GM04504 (cell line): ENCODE data around the gene SPEF2.
A peak's percentile ranks its signal among the peaks of the same experiment; 100 is the strongest.

Source experiments
- DNase-seq: peaks from one replicate; pipeline ENCODE4 v3.0.0-alpha.2; 2012; ENCODE audit warnings: low read depth

Gene SPEF2

DNA sequence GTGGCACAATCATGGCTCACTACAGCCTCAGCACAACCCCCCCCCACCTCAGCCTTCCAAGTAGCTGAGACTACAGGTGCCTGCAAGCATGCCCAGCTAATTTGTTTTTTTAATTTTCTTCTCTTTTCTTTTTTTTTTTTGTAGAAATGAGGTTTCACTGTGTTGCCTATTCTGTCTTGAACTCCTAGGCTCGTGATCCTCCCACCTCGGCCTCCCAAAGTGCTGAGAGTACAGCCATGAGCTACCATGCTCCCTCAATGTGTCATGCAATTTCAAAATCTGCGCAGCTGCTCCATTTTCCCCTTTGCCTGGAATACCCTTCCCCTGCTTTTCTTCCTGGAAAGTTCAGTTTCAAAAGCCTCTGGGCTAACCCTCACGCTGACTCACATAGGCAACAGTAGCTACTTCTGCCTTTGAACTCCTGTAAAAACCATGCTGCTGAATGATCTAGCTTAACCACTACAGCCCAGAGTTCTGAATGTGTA, 168.0 kb downstream of the SPEF2 start:
- no peak for DNase-seq

DNA sequence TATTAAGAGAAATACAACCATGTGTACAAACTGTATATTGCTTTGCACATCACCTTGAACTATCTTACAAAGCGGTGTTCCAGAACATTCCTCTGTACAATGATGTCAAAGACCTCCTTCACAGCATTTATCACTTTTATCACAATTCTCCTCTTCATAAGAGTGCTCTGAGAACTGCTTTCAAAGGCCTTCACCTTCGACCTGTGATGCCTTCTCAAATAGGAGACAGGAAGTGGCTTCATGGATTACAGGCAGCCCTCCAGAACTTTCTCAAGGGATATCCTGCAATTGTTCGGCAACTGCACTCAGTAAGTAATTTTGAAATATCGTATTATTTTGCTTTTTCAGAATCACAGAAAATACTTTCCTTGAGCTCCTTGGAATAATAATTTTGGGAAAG, 171.1 kb downstream of the SPEF2 start:
- DNase-seq = no peak

DNA sequence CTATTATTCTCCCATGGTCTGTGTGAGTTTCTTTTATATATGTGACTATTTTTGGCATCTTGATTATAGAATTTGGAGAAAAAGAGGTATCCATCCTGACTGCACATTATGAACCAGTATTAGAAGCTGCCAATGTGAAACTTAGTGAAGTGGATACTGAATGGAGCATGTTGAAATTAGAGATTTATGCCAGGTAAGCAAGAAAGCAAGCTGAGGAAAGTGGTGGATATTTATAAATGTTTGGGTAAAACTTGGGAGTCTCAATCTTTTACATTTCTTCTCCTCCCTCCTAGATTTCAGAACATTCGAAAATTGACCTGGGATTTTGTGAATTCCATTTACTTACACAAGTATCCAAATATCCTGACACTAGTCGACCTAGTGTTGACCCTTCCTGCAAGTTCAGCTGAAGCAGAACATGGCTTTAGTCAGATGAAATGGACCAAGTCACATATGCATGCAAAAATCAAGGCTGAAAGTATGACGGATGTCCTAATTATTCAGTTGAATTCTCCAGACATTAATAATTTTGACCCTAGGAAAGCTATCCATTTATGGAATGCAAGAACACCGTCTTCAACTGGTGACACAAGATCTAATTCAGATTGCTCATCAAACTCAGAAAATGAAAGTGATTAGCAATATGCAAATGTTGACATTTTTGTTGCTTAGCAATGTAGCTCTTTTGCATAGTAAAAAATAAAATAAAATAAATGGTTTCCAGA, 172.2 kb downstream of the SPEF2 start:
- no peak for DNase-seq

DNA sequence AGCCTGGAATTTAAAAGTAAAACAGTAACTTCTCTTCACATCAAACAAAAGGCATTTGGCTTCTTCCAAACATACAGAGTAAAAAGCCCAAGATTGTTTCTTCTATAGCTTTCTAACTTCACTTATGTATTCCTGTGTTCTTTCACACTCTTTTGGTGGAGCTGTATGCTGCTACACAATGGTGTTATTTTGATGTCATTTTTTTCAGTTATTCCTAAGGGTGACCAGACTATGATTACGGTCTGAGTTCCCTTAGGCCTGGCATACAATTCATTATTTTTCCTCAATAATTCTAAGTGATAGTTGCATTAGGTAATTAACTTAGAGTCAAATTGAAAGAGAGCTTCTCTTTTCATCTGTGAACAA, 172.8 kb downstream of the SPEF2 start:
- no peak for DNase-seq

DNA sequence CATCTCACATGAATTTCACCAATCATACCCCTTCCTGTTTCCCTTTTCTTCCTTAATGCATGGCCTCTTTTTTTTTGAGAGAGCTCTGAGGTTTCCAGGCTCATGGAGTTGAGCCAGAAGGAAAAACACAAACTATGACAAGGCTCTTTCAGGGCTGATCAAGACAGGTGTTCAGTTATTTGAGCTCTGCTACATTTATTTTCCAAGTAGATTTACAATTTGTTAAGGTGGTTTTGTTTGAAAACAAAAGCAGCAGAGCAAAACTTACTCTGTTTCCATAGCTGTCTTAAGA, 176.6 kb downstream of the SPEF2 start:
- no peak for DNase-seq

DNA sequence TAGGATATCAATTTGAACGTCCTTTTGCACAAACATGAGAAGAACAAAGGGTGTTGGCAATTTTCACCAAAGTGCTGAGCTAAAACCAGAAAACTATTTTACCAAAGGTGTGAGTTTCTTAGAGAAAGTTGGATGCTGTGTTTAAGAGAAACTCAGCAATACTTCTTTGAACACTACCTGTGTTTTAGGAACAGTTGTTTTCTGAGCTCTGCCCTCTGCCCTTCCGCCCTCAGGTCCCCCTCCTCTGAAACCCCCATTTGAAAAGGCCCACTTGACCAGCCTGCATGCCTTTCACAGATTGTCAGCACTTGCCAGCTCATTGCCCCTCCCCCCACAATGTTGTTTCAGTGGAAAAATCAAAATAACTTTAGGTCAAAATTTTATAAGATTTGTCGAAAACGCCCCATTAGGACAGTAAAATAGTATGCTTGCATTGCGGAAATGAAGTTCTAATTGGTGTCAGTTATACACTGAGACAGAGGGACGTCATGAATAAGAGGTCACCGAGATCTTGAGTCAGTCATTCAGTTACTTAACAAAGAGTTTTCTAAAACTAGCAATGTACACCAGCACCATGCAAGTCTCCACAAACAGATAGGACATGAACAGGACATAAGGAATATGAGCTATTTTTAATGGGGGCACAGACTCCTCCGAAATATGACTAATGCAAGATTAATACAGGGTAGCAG, 177.2 kb downstream of the SPEF2 start:
- no peak for DNase-seq

DNA sequence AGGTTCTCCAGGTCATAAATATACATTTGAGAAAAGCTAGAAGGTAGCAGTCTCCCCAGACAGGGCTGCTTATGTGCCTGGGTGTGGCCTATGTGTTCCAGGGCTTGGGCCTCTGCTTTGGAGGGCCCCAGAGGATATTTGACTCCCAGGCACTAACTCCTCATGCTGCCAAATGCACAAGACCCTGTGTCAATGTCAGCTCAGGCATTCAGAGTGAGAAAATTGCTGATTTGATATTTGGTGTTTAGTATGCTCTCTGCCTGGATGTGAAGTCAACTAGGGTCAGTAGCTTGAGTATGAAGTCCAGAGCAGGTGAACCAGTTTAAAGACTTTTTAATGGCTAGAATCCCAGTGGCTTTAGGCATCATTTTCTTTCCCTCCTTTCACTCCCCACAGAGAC, 181.5 kb downstream of the SPEF2 start:
- DNase-seq = no peak

DNA sequence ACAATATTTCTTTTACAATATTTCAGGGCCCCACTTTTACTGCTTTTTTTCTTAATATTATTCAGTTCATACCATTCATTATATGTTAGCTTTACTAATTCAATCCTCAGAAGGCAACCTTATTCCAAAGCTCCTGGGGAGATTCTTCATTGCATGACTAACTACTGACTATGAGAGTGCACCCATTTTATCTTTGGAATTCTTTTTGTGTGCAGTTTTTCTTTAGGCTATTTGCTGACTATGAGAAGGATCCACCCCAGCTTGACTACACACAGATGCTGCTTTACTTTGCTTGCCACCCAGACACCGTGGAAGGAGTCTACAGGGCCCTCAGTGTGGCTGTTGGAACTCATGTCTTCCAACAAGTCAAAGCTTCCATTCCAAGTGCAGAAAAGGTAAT, 182.1 kb downstream of the SPEF2 start:
- DNase-seq = no peak

DNA sequence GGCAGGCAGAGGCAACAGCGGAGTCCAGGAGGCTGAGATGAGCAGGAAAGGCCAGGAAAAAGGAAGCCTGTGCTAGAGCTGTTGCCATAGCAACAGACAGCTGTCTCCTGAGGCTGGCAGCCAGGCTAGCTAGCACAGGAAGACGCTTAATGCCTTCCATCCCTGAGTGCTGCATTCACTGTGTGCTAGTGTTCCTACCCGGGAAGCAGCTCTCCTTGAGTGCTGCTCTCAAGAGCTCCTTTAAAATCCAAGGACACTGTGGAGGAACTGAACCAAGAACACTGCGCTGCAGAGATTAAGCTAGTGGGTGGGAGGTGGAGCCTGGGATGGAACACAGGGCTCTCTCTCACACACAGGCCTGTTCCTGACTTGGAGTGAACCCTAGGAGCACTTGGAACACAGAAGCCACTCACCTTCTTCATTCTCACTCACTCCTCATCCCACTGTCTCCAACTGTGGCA, 185.6 kb downstream of the SPEF2 start:
- peak; percentile 68 for DNase-seq

DNA sequence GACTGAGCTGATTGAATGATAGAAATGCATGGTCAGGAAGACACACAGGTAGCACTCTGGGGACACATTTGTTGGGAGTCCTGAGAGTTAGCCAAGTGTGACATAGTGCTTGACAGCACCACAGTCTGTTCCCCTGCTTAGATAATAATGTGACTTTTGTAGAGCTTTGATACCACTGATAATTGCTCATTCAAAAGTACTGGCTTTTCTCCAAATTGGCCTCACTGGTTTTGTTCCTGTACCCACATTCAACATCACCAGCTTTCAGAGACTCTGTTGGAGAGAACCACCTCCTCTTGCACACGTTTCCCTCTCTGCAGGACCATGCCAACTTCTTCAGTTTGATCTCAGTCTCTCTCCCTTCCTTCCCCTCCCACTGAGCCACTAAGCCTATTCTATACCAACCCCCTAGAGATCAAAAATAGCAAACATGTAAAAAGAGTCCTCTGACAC, 186.6 kb downstream of the SPEF2 start:
- no peak for DNase-seq

DNA sequence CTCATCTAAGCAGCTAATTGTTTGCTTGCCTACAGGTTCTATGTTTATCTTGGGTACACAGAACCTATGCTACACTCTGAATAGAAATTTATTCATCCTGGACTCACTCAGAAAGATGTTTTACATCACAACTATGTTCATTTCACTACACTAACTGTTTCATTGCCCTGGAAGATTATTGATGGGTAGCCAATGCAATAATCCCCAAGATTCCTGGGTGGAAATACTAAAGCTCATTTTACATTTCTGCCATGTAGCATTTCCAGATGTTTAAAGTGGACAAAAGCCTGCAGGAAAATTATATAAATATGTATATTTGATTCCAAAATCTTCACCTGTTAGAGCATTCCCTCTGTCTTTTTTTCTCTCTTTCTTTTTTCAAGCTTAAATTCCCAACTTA, 187.2 kb downstream of the SPEF2 start:
- DNase-seq = no peak

DNA sequence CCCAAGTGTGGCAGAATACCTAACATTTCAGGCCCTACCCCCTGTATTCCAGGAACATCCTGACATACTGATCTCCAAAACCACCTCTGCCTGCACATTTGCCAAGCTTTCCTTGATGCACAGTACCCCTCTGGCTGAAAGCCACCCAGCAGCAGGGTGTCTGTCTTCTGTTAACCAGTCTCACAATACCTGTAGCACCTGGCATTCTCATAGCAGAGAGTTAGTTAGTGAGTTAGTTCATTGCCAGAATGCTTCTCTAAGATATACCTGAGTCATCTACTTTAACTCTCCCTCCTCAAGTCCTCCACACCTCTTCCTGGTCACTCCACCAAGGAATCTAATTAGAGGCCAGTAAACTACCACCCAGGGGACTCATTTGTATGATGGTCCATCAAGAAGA, 192.9 kb downstream of the SPEF2 start:
- DNase-seq = no peak

DNA sequence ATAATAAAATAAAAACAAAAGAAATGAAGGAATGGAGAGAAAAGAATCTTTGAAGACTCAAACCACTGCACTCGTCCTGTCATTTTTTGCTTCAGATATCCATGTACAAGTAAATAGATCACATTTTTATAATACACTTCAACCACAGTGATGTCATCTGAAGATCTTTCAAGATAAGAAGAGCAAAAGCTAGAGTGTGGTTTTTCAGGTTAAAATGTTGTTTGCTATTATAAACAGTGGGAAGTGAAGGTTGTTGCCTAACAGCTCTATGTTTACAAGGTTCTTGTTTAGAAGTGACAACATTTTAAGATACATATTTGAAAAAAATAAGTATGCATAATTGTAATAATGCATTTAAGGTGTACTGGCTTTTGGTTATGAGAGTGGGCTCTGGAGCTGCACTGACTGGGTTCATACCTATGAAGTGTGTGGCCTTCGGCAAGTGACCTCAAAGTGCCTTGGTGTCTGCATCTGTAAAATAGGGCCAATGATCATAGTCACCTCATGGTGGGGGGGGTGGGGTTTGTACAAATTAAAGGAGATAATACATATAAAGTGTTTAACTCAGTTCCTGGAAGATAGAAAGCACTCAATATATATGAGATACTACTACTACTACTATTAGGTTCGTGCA, 193.6 kb downstream of the SPEF2 start:
- no peak for DNase-seq

DNA sequence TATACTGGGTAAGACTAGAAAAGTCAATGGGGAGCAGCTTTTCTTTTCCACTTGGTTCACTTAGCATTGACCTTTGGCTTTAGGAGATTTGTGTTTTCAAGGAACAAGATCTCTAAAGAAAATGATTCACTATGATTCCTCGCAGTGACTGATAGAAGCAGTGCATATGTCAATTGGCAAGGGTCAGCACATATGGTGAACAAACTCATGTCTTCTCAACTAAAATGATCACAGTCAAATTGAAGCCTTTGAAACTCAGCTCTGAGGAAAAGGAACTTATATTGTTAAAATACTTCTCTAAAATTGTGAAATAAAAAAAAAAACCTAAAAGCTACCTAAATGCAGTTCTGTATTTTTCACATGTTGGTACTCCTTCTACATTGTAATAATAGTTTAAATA, 195.9 kb downstream of the SPEF2 start:
- no peak for DNase-seq

DNA sequence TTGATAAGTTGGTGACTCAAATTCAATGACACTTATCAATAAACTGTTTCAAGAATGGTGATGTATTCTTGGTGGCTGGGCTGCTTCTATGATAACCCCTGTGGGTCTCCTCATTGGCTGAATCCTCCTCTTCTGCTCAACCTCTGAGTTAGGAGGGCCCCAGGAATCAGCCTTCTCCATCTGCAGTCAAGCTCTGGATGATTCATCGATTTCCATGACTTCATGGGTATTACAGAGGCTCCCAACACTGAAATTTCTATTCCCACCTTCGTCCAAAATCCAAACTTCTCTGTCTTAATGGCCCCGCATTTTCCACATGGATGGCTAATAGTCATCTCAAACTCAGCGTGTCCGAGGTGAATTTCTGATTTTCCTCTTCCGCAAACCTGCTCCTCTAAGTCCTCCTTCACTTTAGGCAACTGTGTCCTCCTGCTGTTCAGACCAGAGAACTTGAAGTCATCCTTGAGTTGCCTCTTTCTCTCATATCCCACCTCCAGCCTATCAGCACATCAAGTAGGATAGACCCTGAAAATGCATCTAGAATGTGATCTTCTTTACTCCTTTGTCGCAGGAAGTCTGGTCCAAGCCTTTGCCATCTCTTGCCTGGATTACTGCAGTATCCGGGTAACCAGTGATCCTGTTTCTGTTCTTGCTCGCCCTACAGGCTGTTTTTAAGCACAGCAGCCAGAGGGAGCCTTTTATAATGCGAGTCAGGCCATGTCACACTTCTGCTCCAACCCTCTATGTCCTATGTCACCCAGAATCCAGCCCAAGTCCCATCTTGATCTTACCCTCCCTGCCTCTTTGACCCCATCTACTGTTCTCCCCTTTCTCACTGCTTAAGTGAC, 197.7 kb downstream of the SPEF2 start:
- no peak for DNase-seq

DNA sequence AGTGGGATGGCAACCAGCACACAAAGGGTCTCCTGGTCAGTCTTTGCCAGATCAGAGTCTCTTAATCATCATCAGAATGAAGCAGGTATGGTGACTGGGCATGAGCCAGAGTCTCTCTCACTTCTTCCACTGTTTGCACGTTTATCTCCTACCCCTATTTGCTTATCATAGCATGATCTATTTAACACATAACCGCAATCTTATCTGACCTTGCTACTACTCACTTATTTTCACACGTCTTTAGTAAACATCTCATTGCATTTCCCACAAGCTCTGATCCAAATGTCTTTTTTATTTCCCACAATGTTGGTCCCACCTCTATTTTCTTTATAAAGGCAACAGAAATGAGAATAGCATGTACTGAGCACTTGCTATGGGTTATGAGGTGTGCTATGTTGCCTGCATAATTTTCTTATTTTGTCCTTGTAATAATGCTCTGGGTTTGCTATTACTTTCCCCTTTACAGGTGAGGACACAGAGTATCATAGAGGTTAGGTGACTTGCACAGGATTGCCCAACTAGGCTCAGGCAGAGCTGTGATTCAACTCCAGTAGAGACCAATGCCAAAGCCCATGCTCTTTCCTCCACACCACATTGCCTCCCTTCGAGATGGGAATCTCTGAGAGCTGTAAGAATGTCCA, 199.3 kb downstream of the SPEF2 start:
- DNase-seq = no peak

DNA sequence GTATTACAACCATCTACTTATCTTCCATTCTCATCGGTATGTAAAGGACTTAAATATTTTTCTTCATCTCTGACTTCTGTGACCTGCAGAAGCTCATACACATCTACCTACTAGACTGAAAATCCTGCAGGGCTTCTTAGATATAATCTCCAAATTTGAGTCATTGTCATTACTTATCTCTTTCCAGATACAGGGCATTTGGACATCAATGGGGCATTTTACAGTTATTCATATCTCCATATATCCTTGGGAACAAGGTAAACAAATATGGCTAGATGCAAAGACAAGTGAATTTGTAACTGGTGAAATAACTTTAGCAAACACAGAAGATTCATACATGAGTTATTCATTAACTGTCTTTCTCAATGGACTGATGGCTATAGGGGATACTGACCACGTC, 201.4 kb downstream of the SPEF2 start:
- DNase-seq = no peak

DNA sequence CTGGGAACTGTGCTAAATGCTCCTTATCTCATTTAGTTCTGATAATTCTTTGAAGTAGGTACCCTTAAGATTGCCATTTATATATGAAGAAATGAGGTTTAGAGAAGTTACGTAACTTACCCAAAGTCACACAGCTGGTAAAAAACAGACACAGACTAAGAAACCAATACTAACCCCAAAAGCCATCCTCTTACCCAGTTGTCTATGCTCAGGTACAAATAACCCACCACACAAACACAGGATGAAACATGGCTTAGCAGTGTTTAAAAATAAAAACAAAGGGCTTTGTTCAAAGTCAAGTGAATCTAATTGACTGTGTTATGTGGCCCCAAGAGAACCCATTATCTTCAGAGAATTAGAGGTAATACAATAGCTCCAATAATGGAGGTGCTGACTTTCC, 202.0 kb downstream of the SPEF2 start:
- DNase-seq = no peak

DNA sequence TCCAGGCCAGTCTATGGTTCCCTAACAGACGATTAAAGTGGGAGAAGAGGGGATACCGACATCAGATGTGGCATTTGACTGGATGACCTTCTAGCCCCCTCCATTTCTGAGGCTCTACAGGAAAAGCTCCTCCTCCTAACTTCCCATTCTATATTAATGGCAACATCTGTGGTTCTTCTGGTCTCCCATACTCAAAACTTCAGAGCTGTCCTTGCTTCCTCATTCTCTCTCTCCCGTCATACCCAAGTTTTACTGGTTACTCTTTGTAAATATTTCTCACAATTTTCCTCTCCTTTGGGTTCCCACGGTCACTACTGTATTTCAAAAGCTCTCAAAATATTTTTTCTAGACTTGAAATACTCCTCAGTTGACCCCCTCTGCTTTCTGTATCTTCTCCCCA, 203.1 kb downstream of the SPEF2 start:
- DNase-seq = no peak

DNA sequence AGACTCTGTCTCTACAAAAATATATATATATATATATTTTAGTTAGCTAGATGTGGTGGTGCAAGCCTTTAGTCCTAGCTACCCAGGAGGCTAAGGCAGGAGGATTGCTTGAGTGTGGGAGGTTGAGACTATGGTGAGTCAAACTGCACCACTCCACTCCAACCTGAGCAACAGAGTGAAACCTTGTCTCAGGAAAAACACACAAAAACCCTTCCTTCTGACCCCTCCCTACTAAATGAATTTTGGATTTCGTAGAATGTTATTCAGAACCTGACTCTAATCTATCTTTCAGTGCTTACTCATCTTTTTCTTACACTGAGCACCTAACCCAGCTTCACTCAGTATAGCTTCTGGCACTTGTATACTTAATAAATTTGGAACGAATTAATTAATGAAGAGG, 203.8 kb downstream of the SPEF2 start:
- DNase-seq = no peak

DNA sequence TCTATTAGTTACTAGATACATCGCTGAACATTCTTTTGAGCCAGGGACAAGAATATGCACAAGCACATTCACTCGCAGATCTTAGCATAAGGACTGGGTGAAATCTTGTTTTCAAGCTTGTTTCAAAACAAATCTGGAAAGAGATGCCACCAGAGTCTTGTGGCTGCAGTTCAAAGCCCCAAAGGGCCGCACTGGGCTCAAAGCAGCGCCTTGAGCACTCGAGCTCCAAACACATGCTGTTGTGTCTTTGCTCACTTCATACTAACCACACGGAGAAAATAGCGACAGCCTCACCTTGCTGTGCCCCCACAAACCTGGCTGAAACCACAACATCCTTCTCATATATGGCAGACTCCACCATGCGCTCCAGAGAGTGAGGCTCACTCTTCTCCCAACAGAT, 204.8 kb downstream of the SPEF2 start:
- DNase-seq = no peak
